Stimulated activated CD4-positive, alpha-beta T cell treated with anti-CD3 and anti-CD28 coated beads, Interleukin-1b, Interleukin-23, amount 100 ng/mL, for 48 hours (primary cell): ENCODE data around the gene HSF4.

Experiments used
- DNase-seq: peaks from one replicate; pipeline ENCODE4 v3.0.0-alpha.2; 2020

HSF4 gene

GRCh38 chr16:67185651-67186134 is 21.1 kb downstream of the HSF4 start:
- no peak for DNase-seq

- no peak for DNase-seq
Observed at GRCh38 chr16:67186550-67186950, 22.0 kb downstream of the HSF4 start.

- DNase-seq: no peak
Observed at GRCh38 chr16:67187175-67187890, 22.8 kb downstream of the HSF4 start.

- DNase-seq: no peak
Observed at GRCh38 chr16:67188323-67188722, 23.8 kb downstream of the HSF4 start.

DNA sequence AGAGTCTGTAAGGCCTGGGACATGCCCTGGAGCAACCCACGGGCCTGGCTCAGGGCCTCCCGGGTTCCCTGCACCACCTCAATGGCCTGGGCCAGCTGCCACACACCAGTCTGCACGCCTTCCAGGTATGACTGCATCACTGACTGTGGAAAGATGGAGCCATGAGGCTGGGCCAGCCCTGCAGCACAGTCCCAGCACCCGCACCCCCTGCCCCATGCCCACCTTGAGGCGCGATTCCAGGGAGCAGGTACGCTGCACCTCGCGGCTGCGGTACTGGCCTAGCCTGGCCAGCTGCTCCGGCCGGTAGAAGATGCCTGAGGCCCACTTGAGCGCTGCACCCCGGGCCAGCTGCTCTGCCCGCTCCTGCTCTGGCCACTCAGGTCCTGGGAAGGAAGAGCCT is 24.3 kb downstream of the HSF4 start:
- no peak for DNase-seq

DNA sequence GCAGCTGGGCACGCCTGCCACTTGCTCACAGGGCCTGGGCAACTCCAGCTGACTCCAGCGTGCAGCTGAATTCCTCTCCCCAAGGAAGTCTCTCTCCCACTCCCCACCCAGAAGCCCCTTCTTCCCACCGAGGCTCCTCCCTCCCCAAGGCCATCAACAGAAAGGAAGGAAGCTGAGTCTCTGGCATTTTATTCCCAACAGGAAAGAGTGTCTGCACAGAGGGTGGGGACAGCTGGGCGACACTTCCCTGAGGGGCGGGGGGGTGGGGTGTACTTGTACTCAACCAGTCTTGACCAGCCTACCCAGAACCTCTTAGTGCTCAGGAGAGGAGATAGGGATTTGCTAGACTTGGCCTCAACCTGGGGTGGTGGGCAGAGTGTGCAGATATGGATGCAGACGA is 25.5 kb downstream of the HSF4 start, which contains the start of gene EXOC3L1:
EXOC3L1 (minus strand) TSS at position 96 of the 400 bp plus-strand sequence. CDS start 460 bp downstream, outside the sequence.
- DNase-seq: no peak

DNA sequence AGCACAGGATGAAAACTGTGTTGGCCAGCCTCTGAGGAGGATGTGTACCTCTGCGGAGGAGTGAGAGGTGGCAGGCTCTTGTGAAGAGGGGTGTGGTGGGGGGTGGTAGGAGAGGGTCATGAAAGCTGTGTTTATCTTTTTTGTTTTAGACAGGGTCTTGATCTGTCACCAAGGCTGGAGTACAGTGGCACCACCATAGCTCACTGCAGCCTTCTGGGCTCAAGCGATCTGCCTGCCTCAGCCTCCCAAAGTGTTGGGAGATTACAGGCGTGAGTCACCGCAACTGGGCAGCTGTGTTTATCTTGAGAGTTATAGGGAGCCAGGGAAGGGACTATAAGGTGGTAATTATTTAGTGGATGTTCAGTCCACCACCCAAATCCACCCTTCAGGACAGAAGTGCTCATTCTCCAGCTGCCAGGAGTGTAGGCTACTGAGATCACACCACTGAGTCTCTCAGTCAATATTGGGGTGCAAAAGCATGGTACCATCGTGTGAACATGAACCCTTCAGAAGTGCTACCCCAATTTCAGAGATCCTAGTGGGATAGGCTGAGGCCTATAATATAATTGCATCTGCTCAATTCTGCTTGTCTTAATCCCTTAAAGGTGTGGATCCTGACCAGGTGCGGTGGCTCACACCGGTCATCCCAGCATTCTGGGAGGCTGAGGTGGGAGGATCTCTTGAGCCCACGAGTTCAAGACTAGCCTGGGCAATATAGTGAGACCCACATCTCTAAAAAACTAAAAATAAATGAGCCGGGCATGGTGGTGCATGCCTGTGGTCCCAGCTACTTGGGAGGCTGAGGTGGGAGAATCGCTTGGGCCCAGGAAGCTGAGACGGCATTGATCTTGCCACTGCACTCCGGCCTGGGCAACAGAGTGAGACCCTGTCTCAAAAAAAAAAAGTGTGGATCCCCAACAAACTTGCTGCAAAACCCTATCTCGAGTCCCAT is 26.2 kb downstream of the HSF4 start:
- DNase-seq: no peak

GRCh38 chr16:67191411-67191994 is 27.0 kb downstream of the HSF4 start:
- DNase-seq: no peak

GRCh38 chr16:67191995-67192681 is 27.6 kb downstream of the HSF4 start, which contains the start of gene E2F4:
Gene E2F4, plus strand, starts transcription at chr16:67192155. Its CDS starts 73 bp downstream, at chr16:67192228.
- DNase-seq: peak; percentile 91

GRCh38 chr16:67192781-67193361 is 28.3 kb downstream of the HSF4 start:
- DNase-seq: no peak

- no peak for DNase-seq
Observed at GRCh38 chr16:67193536-67193935, 29.0 kb downstream of the HSF4 start.

DNA sequence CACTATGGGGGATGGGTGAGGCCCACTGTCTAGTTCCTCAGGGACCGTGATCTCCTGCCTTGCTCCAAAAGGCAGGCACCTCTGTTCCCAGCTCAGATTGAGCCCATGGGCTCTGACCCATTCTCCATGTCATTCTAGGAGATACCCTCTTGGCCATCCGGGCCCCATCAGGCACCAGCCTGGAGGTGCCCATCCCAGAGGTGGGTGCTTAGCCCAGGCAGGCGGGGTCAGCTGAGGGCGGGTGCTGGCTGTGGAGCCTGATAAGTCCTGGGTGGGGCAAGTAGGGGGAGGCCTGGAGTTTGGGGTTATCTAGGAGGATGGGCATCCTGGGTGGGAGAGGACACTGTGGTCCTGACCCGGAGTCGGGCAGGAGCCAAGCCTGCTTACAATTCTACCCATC is 29.7 kb downstream of the HSF4 start:
- no peak for DNase-seq

GRCh38 chr16:67195676-67196075 is 31.1 kb downstream of the HSF4 start:
- DNase-seq: no peak

DNA sequence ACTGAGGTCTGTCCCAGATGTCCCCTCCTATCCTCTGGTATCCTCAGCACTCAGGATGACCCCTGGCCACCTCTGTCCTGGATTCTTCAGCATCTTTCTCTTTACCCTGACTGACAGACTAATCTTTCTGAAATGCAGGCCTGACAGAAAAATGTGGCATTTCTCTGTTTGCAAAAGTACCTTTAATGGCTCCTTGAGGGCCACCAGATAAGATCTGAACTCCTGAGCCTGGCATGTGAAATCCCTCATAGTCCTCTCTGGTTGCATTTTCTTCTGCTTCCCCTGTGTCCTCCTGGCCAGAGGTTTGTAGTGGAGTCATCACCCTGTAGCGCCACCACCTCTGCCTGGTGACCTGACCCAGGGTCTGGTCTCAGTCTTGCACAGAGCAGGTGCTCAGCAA is 32.3 kb downstream of the HSF4 start:
- DNase-seq: no peak

DNA sequence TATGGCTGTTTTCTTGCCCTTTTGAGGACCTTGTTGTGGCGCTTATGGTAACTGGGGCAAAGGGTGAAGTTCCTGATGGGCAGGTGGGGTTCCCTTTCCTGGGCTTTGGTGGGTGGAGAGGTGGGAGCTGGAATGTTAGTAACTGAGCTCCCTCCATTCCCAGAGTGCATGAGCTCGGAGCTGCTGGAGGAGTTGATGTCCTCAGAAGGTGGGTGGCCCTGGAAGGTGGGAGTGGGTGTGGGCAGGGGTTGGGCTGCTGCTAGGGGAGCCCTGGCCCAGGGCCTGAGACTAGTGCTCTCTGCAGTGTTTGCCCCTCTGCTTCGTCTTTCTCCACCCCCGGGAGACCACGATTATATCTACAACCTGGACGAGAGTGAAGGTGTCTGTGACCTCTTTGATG is 33.2 kb downstream of the HSF4 start:
- no peak for DNase-seq

GRCh38 chr16:67198238-67198734 is 33.7 kb downstream of the HSF4 start:
- DNase-seq: no peak

- no peak for DNase-seq
Observed at GRCh38 chr16:67199011-67199807, 34.7 kb downstream of the HSF4 start, which contains the start of gene ELMO3. Gene ELMO3, plus strand, starts transcription at chr16:67199131. Its CDS starts 196 bp downstream, at chr16:67199327.

GRCh38 chr16:67199808-67200198 is 35.3 kb downstream of the HSF4 start:
- no peak for DNase-seq

DNA sequence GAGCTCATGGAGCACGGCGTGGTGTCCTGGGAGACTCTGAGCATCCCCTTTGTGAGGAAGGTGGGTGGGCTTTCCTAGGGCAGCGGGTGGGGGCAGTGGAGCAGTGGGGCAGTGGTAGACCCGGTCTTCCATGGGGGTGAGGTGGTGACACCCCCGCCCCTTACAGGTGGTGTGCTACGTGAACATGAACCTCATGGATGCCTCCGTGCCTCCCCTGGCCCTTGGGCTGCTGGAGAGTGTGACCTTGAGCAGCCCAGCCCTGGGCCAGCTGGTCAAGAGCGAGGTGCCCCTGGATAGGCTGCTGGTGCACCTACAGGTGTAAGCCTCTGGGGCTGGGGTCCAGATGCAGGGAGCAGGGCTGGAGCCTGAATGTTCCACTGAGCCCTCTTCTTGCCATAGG is 35.9 kb downstream of the HSF4 start:
- DNase-seq: no peak

- no peak for DNase-seq
Observed at GRCh38 chr16:67201411-67202345, 37.1 kb downstream of the HSF4 start.
